Kidney (tissue), 14 donors: Measurements from ENCODE around the gene FOXN3. TPM values are rescaled to one million over a fixed set of nuclear protein-coding genes. Genes with fewer than 3 reads are reported as not detected.

ENCODE experiments used
- DNase-seq, 5 donors: peaks; one replicate each; pipeline ENCODE4 v3.0.0-alpha.2; 2013 to 2020
- FAIRE-seq: peaks from 2 replicates; lab custom pipeline; 2012; peaks lifted over from hg19 to GRCh38; lab: Jason Lieb, UNC
- H3K27ac ChIP-seq, 2 donors: one replicate each; pipeline ENCODE4 v1.7.0; 2013; ENCODE audit warnings: low read depth in 2 of 2, low read length in 2 of 2, inconsistent platforms in 1 of 2
- H3K27me3 ChIP-seq: one replicate; pipeline ENCODE4 v1.7.1; 2013; ENCODE audit warnings: low read length, inconsistent platforms; ENCODE audit not compliant: control insufficient read depth, insufficient read depth
- H3K36me3 ChIP-seq, 3 donors: one replicate each; pipeline versions ENCODE4 v1.7.0 to v1.7.1; 2013; ENCODE audit warnings: low read length in 3 of 3, control low read depth in 1 of 3, inconsistent platforms in 1 of 3; ENCODE audit not compliant: insufficient read depth in 3 of 3, control insufficient read depth in 2 of 3
- H3K4me1 ChIP-seq, 3 donors: one replicate each; pipeline versions ENCODE4 v1.7.0 to v1.7.1; 2013; ENCODE audit warnings: low read length in 3 of 3, inconsistent platforms in 1 of 3, low read depth in 1 of 3; ENCODE audit not compliant: control insufficient read depth in 2 of 3, insufficient read depth in 2 of 3
- H3K4me3 ChIP-seq, 3 donors: one replicate each; pipeline versions ENCODE4 v1.7.0 to v1.8.1; 2013; ENCODE audit warnings: low read length in 3 of 3, control low read depth in 1 of 3, inconsistent platforms in 1 of 3
- H3K9ac ChIP-seq, 3 donors: one replicate each; pipeline versions ENCODE4 v1.7.0 to v1.7.1; 2013; ENCODE audit warnings: low read length in 3 of 3, control low read depth in 1 of 3, inconsistent platforms in 1 of 3
- H3K9me3 ChIP-seq, 3 donors: one replicate each; pipeline versions ENCODE4 v1.7.0 to v1.7.1; 2013; ENCODE audit warnings: low read length in 3 of 3, control low read depth in 1 of 3, inconsistent platforms in 1 of 3; ENCODE audit not compliant: control insufficient read depth in 2 of 3, insufficient read depth in 1 of 3
- CTCF ChIP-seq: IDR thresholded peaks from 3 replicates; pipeline ENCODE4 v1.5.1; 2012; ENCODE audit warnings: mild to moderate bottlenecking, moderate library complexity, borderline replicate concordance; ENCODE audit not compliant: insufficient read depth; ENCODE audit errors: extremely low read depth
- intact Hi-C: fragments of 100-400 bp; cut with DNase I; formaldehyde crosslinking; loops from one replicate; pipeline ENCODE4 v1.11.1; 2022
- polyA plus RNA-seq: library from polyadenylated mRNA; stranded (reverse); fragments of 350-450 nt; fragmentation: Illumina TruSeq; extraction: RNeasy Lipid Tissue Mini Kit (QIAGEN cat#74804); gene quantifications from one replicate; pipeline ENCODE4 v1.2.3, GENCODE V29; 2014; ENCODE audit warnings: low read depth, low replicate concordance; ENCODE audit not compliant: insufficient read depth
- total RNA-seq: library from RNA; stranded (reverse); fragmentation: NEBNext Ultra II Directional; extraction: Animal tissue kit (Norgen Biotek cat#: 25700); gene quantifications from one replicate; pipeline ENCODE4 v1.2.1, GENCODE V29; 2021
- donor health status: control.
- donor health status: control.
- donor health status: control.
- donor health status: control.
- donor health status: control.
- donor health status: DM: yes; HTN: yes; CAD: no.
- donor health status: Normal renal cell carcinoma (clear cell type).

FOXN3 gene
- total and polyA plus RNA-seq, 2 donors from 2014 or later: 6.4 to 50.1 TPM

- no peak for FAIRE-seq
- H3K9ac ChIP-seq: no peak overlapping the region
- H3K4me1 ChIP-seq: peaks cover 4 to 14% (median 11%) of the 10 kb centered on the region in 3 donors
- TF ChIP-seq CTCF: no peak
- H3K27ac ChIP-seq: no peak overlapping the region
- DNase-seq: no peak
- no peaks in the 10 kb centered on the region for H3K9me3 ChIP-seq
- H3K4me3 ChIP-seq: no peak overlapping the region
- no peaks in the 10 kb centered on the region for H3K36me3 ChIP-seq
- intact Hi-C loops: no loop called here
- H3K27me3 ChIP-seq: no peaks in the 10 kb centered on the region
These were observed 117.4 kb downstream of the FOXN3 start for GRCh38 chr14:89299587-89299986.

GRCh38 chr14:89298056-89298834 is 118.8 kb downstream of the FOXN3 start:
- FAIRE-seq (no peak), DNase-seq (no peak)
- Histone ChIP-seq H3K27me3 (no peaks in the 10 kb centered on the region), H3K4me1 (peaks cover 0 to 8% (median 6%) of the 10 kb centered on the region in 3 donors), H3K9me3 (no peaks in the 10 kb centered on the region), H3K27ac (no peak overlapping the region), H3K4me3 (no peak overlapping the region), H3K36me3 (no peaks in the 10 kb centered on the region), H3K9ac (no peak overlapping the region)
- intact Hi-C loops: no loop called here
- no peak for TF ChIP-seq CTCF

GRCh38 chr14:89296281-89296745 is 120.7 kb downstream of the FOXN3 start:
- no peak for DNase-seq
- FAIRE-seq: no peak
- H3K4me1 ChIP-seq: peaks cover 0 to 3% (median 0%) of the 10 kb centered on the region in 3 donors
- no peaks in the 10 kb centered on the region for H3K27me3 ChIP-seq
- intact Hi-C loops: no loop called here
- H3K27ac ChIP-seq: no peak overlapping the region
- H3K36me3 ChIP-seq: no peaks in the 10 kb centered on the region
- no peaks in the 10 kb centered on the region for H3K9me3 ChIP-seq
- TF ChIP-seq CTCF: no peak
- H3K4me3 ChIP-seq: no peak overlapping the region
- H3K9ac ChIP-seq: no peak overlapping the region
